ENCODE data around the gene PRDM16.

The PRDM16 gene

DNA sequence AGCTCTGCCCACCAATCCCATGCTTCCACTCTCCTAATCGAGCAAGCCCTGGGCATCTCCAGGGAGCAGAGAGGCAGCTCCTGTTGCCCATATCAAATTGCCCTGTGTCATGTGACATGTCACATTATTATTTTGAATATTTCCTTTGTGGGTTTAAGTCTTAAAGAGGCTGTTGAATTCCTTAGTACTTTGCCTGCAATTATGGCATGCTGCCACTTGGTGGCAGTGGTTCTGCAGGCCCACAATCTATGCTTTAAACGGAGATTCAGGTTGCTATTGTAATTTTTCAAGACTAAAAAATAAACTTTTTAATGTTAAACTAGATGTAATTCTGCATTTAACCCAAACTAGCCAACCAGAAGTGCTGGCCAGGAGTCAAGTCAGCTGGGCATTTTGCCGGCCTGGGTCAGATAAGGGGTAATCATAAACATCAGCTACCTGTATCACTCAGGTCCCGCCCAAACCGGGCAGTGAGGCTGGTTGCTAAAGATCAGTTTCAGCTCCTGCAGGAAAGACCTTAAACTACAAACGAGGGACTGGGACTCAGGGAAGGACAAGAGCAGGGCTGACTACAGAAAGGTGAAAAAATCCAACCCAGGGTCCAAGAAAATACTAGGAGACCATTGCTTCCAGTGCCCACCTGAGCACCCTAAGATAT, 348.2 kb downstream of the PRDM16 start:
- no peak overlapping the region for H3K18ac ChIP-seq (ENCODE audit: low read length)

DNA sequence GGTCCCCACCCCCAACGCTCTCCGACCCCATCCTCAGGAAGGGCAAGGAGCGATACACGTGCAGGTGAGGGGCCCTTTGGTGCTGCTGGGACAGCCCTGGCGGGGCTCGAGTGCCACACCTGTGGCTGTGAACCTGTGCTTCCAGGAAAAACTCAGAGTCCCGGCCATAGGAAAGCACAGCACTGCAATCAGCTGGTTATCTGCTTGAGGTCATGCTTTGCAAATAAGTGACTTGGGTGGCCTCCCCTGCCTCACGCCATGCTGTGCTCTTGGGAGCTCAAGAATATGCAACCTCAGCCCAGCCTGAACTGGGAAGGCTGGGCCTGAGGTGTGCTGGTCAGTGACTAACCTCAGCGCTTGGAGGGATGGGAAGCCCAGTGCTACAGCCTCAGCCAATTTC, 348.9 kb downstream of the PRDM16 start:
- Histone ChIP-seq H3K9me3 (replicated peaks in 1 of 2; ENCODE audit: control insufficient read depth in 2 of 2, insufficient read depth in 1 of 2, low read depth in 1 of 2, low read length in 2 of 2) (peaks cover 8 to 13% of the 10 kb centered on the region in 2 donors), H3K4ac (ENCODE audit: low read length) (no peak overlapping the region), H3K4me1 (ENCODE audit: control insufficient read depth in 2 of 2, insufficient read depth in 1 of 2, low read depth in 1 of 2, low read length in 2 of 2) (peaks cover 0 to 3% of the 10 kb centered on the region in 2 donors), H2BK12ac (ENCODE audit: low read length) (no peak overlapping the region), H3K18ac (ENCODE audit: low read length) (no peak overlapping the region), H3K23ac (ENCODE audit: low read depth, low read length, poor library complexity) (peak overlapping the region; percentile 49), H3K9ac (ENCODE audit: low read depth, low read length, poor library complexity) (no peak overlapping the region), H4K91ac (ENCODE audit: low read depth, low read length, poor library complexity) (no peak overlapping the region), H2BK5ac (ENCODE audit: low read length) (no peak overlapping the region), H3K4me3 (ENCODE audit: low read length in 2 of 2) (peak overlapping the region in 1 of 2 donors; percentile 0), H2BK15ac (ENCODE audit: low read length) (no peak overlapping the region), H3K27me3 (ENCODE audit: control insufficient read depth in 3 of 3, insufficient read depth in 3 of 3, low read depth in 1 of 3, low read length in 3 of 3) (peaks cover 0 to 24% (median 0%) of the 10 kb centered on the region in 3 experiments), H3K79me1 (ENCODE audit: low read depth, low read length) (peaks cover 4% of the 10 kb centered on the region), H3K14ac (ENCODE audit: low read length) (no peak overlapping the region), H2AFZ (ENCODE audit: low read length) (no peak overlapping the region), H3K36me3 (replicated peaks in 1 of 2; ENCODE audit: control insufficient read depth in 2 of 2, insufficient read depth in 2 of 2, low read length in 2 of 2) (no peaks in the 10 kb centered on the region), H4K8ac (ENCODE audit: low read depth, low read length) (peak overlapping the region; percentile 48), H2AK5ac (ENCODE audit: low read depth, low read length) (no peak overlapping the region), H3K27ac (replicated peaks; ENCODE audit: low read length) (no peak overlapping the region), H2BK120ac (ENCODE audit: low read depth, low read length) (peak overlapping the region; percentile 27), H3K4me2 (ENCODE audit: insufficient read depth, low read length, poor library complexity, severe bottlenecking) (no peak overlapping the region)
- WGBS, 2 donors (ENCODE audit: extremely low coverage in 2 of 2, insufficient read length in 2 of 2, insufficient replicate concordance in 1 of 2): no CpG with 5 or more reads among the region's 9 CpGs
- no peak for DNase-seq (ENCODE audit: low spot score)

More for the DNA sequence above, 348.2 kb downstream of the PRDM16 start:
- Histone ChIP-seq H3K14ac (ENCODE audit: low read length) (no peak overlapping the region), H2AK5ac (ENCODE audit: low read depth, low read length) (no peak overlapping the region), H4K8ac (ENCODE audit: low read depth, low read length) (no peak overlapping the region), H2BK15ac (ENCODE audit: low read length) (no peak overlapping the region), H3K4me1 (ENCODE audit: control insufficient read depth in 2 of 2, insufficient read depth in 1 of 2, low read depth in 1 of 2, low read length in 2 of 2) (peaks cover 0 to 3% of the 10 kb centered on the region in 2 donors), H3K4me2 (ENCODE audit: insufficient read depth, low read length, poor library complexity, severe bottlenecking) (no peak overlapping the region), H3K27me3 (ENCODE audit: control insufficient read depth in 3 of 3, insufficient read depth in 3 of 3, low read depth in 1 of 3, low read length in 3 of 3) (peaks cover 0 to 16% (median 0%) of the 10 kb centered on the region in 3 experiments), H3K23ac (ENCODE audit: low read depth, low read length, poor library complexity) (no peak overlapping the region), H2AFZ (ENCODE audit: low read length) (no peak overlapping the region), H4K91ac (ENCODE audit: low read depth, low read length, poor library complexity) (no peak overlapping the region), H3K4me3 (ENCODE audit: low read length in 2 of 2) (no peak overlapping the region), H3K9me3 (replicated peaks in 1 of 2; ENCODE audit: control insufficient read depth in 2 of 2, insufficient read depth in 1 of 2, low read depth in 1 of 2, low read length in 2 of 2) (peaks cover 8 to 13% of the 10 kb centered on the region in 2 donors), H3K79me1 (ENCODE audit: low read depth, low read length) (peaks cover 4% of the 10 kb centered on the region), H3K9ac (ENCODE audit: low read depth, low read length, poor library complexity) (no peak overlapping the region), H3K27ac (replicated peaks; ENCODE audit: low read length) (no peak overlapping the region), H3K36me3 (replicated peaks in 1 of 2; ENCODE audit: control insufficient read depth in 2 of 2, insufficient read depth in 2 of 2, low read length in 2 of 2) (no peaks in the 10 kb centered on the region), H2BK5ac (ENCODE audit: low read length) (no peak overlapping the region), H2BK120ac (ENCODE audit: low read depth, low read length) (no peak overlapping the region), H2BK12ac (ENCODE audit: low read length) (no peak overlapping the region), H3K4ac (ENCODE audit: low read length) (no peak overlapping the region)
- no peak for DNase-seq (ENCODE audit: low spot score)
- WGBS, 2 donors (ENCODE audit: extremely low coverage in 2 of 2, insufficient read length in 2 of 2, insufficient replicate concordance in 1 of 2): no CpG with 5 or more reads among the region's 6 CpGs

DNA sequence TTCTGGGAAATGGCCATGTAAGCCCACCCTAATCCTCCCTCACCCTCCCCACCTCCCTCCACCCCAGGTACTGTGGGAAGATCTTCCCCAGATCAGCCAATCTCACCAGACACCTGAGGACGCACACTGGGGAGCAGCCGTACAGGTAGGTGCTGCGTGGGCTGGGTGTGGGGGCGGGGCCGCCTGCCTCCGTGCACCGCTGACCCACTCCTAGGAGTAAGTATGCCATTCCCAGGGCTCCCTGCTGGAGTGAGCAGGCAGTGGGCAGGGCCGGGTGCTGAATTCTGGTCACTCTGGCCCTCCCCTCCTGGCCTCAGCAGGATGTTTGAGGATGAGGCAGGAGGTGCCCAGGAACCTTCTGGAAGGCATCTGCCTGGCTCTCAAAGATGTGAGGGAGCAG, 349.6 kb downstream of the PRDM16 start:
- DNase-seq (ENCODE audit: low spot score): no peak
- Histone ChIP-seq H3K23ac (ENCODE audit: low read depth, low read length, poor library complexity) (peak overlapping the region; percentile 80), H3K9me3 (replicated peaks in 1 of 2; ENCODE audit: control insufficient read depth in 2 of 2, insufficient read depth in 1 of 2, low read depth in 1 of 2, low read length in 2 of 2) (peaks cover 8 to 13% of the 10 kb centered on the region in 2 donors), H3K27me3 (ENCODE audit: control insufficient read depth in 3 of 3, insufficient read depth in 3 of 3, low read depth in 1 of 3, low read length in 3 of 3) (peaks cover 0 to 28% (median 0%) of the 10 kb centered on the region in 3 experiments), H4K91ac (ENCODE audit: low read depth, low read length, poor library complexity) (no peak overlapping the region), H2AFZ (ENCODE audit: low read length) (no peak overlapping the region), H3K9ac (ENCODE audit: low read depth, low read length, poor library complexity) (peak overlapping the region; percentile 35), H3K79me1 (ENCODE audit: low read depth, low read length) (peaks cover 4% of the 10 kb centered on the region), H3K4me1 (ENCODE audit: control insufficient read depth in 2 of 2, insufficient read depth in 1 of 2, low read depth in 1 of 2, low read length in 2 of 2) (peaks cover 0 to 3% of the 10 kb centered on the region in 2 donors), H2AK5ac (ENCODE audit: low read depth, low read length) (no peak overlapping the region), H4K8ac (ENCODE audit: low read depth, low read length) (no peak overlapping the region), H2BK12ac (ENCODE audit: low read length) (no peak overlapping the region), H3K4me2 (ENCODE audit: insufficient read depth, low read length, poor library complexity, severe bottlenecking) (no peak overlapping the region), H3K4ac (ENCODE audit: low read length) (no peak overlapping the region), H3K4me3 (ENCODE audit: low read length in 2 of 2) (no peak overlapping the region), H2BK15ac (ENCODE audit: low read length) (no peak overlapping the region), H3K36me3 (replicated peaks in 1 of 2; ENCODE audit: control insufficient read depth in 2 of 2, insufficient read depth in 2 of 2, low read length in 2 of 2) (no peaks in the 10 kb centered on the region), H3K18ac (ENCODE audit: low read length) (peak overlapping the region; percentile 11), H3K27ac (replicated peaks; ENCODE audit: low read length) (no peak overlapping the region), H2BK120ac (ENCODE audit: low read depth, low read length) (no peak overlapping the region), H3K14ac (ENCODE audit: low read length) (no peak overlapping the region), H2BK5ac (ENCODE audit: low read length) (peak overlapping the region; percentile 32)
- WGBS, 2 donors (ENCODE audit: extremely low coverage in 2 of 2, insufficient read length in 2 of 2, insufficient replicate concordance in 1 of 2): no CpG with 5 or more reads among the region's 8 CpGs

GRCh38 chr1:3419415-3420204, 350.6 kb downstream of the PRDM16 start:
- WGBS, 2 donors (ENCODE audit: extremely low coverage in 2 of 2, insufficient read length in 2 of 2, insufficient replicate concordance in 1 of 2): no CpG with 5 or more reads among the region's 15 CpGs
- H3K79me1 ChIP-seq (ENCODE audit: low read depth, low read length): peaks cover 3% of the 10 kb centered on the region
- H3K4me1 ChIP-seq (ENCODE audit: control insufficient read depth in 2 of 2, insufficient read depth in 1 of 2, low read depth in 1 of 2, low read length in 2 of 2): peaks cover 0 to 8% of the 10 kb centered on the region in 2 donors

More at GRCh38 chr1:3419415-3420204, 350.6 kb downstream of the PRDM16 start:
- H3K14ac ChIP-seq (ENCODE audit: low read length): no peak overlapping the region
- H3K4ac ChIP-seq (ENCODE audit: low read length): no peak overlapping the region
- H4K8ac ChIP-seq (ENCODE audit: low read depth, low read length): no peak overlapping the region
- H3K9ac ChIP-seq (ENCODE audit: low read depth, low read length, poor library complexity): no peak overlapping the region
- H2BK5ac ChIP-seq (ENCODE audit: low read length): peak overlapping the region; percentile 32
- no peak overlapping the region for H4K91ac ChIP-seq (ENCODE audit: low read depth, low read length, poor library complexity)
- peaks cover 8 to 13% of the 10 kb centered on the region in 2 donors for H3K9me3 ChIP-seq (replicated peaks in 1 of 2; ENCODE audit: control insufficient read depth in 2 of 2, insufficient read depth in 1 of 2, low read depth in 1 of 2, low read length in 2 of 2)
- H2BK12ac ChIP-seq (ENCODE audit: low read length): no peak overlapping the region
- H3K27ac ChIP-seq (replicated peaks; ENCODE audit: low read length): no peak overlapping the region
- no peak overlapping the region for H3K23ac ChIP-seq (ENCODE audit: low read depth, low read length, poor library complexity)
- H3K4me3 ChIP-seq (ENCODE audit: low read length in 2 of 2): no peak overlapping the region
- no peak overlapping the region for H3K18ac ChIP-seq (ENCODE audit: low read length)
- H2AK5ac ChIP-seq (ENCODE audit: low read depth, low read length): no peak overlapping the region
- H2BK120ac ChIP-seq (ENCODE audit: low read depth, low read length): no peak overlapping the region
- no peaks in the 10 kb centered on the region for H3K36me3 ChIP-seq (replicated peaks in 1 of 2; ENCODE audit: control insufficient read depth in 2 of 2, insufficient read depth in 2 of 2, low read length in 2 of 2)
- peaks cover 0 to 37% (median 0%) of the 10 kb centered on the region in 3 experiments for H3K27me3 ChIP-seq (ENCODE audit: control insufficient read depth in 3 of 3, insufficient read depth in 3 of 3, low read depth in 1 of 3, low read length in 3 of 3)
- DNase-seq (ENCODE audit: low spot score): no peak
- H2BK15ac ChIP-seq (ENCODE audit: low read length): no peak overlapping the region
- no peak overlapping the region for H2AFZ ChIP-seq (ENCODE audit: low read length)
- no peak overlapping the region for H3K4me2 ChIP-seq (ENCODE audit: insufficient read depth, low read length, poor library complexity, severe bottlenecking)

All from neuronal stem cell (in vitro differentiated cells).